HL-60 (cell line): ENCODE measurements around the gene SHROOM3.

Source experiments
- DNase-seq, 2 experiments: peaks; one replicate each; pipeline ENCODE4 v3.0.0-alpha.2; 2010 to 2020; ENCODE audit warnings: low read depth in 1 of 2, low spot score in 1 of 2
- H3K27ac ChIP-seq: fragments of 250-450 bp; sonication (Bioruptor Pico); replicated peaks from 2 replicates; pipeline ENCODE4 v1.5.1; 2020; ENCODE audit warnings: mild to moderate bottlenecking, moderate library complexity
- H3K27me3 ChIP-seq: fragments of 250-450 bp; sonication (Bioruptor Pico); 2 replicates; pipeline ENCODE4 v1.5.1; 2021; ENCODE audit warnings: mild to moderate bottlenecking, moderate library complexity; ENCODE audit not compliant: insufficient read depth, poor library complexity, severe bottlenecking
- H3K4me3 ChIP-seq: replicated peaks from 2 replicates; pipeline ENCODE4 v1.5.1; 2011; ENCODE audit warnings: mild to moderate bottlenecking, control low read depth, low read length; ENCODE audit not compliant: insufficient read depth
- GABPA ChIP-seq: IDR thresholded peaks from 2 replicates; pipeline ENCODE4 v1.6.1; 2012; ENCODE audit warnings: low read depth
- POLR2AphosphoS5 ChIP-seq: IDR thresholded peaks from 2 replicates; pipeline ENCODE4 v1.6.1; 2012; ENCODE audit warnings: low read depth
- SPI1 ChIP-seq: IDR thresholded peaks from 2 replicates; pipeline ENCODE4 v1.6.1; 2012; ENCODE audit warnings: low read depth, mild to moderate bottlenecking, borderline replicate concordance
- TF ChIP-seq, protein P1 (sequence below): IDR thresholded peaks from one replicate; pipeline ENCODE4 v1.5.1; 2011; ENCODE audit warnings: low read length, control low read depth, inconsistent platforms; ENCODE audit not compliant: insufficient read depth
- TF ChIP-seq, protein P2 (sequence below): IDR thresholded peaks from 2 replicates; pipeline ENCODE4 v1.6.1; 2012; ENCODE audit warnings: low read depth; ENCODE audit not compliant: insufficient replicate concordance

Gene SHROOM3

DNA sequence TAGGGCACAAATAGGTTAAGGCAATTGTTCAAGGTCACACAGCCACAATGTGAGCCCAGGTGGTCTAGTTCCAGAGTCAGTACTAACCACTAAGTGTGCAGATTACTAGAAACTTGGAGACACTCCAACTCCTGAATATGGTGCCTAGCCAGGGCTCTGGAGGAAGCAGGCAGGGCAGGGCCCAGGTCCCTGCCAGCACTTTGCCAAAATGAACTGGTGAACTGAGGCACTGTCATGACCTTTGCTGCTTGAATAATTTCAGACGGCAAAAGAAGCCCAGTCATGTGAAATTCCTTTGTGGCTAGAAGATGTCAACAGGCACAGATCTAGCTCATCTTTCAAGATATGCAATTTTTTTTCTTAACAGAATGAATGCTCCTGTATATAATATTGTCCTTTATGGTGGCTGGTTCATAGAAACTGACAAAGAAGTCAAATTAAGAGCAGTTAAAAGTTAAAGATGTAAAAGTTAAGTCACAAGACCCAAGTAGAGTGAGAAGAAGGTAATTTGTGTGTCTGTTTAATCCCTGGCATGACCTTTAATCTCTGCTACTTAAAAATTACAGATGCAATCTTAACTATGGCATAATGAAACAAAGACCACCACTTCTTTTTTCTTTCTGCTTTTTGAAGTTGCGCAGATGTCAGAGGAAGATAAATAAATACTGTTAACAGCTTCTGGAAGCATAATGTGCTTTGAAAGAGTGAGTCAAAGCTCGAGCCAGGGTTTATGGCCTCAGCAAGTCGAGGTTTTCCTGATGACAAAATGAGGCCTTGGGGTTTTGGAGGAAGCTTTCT lies 54.1 kb downstream of the SHROOM3 start:
- peaks cover 2% of the 10 kb centered on the region for H3K27me3 ChIP-seq
- no peak for TF ChIP-seq POLR2AphosphoS5
- TF ChIP-seq, protein P1, sequence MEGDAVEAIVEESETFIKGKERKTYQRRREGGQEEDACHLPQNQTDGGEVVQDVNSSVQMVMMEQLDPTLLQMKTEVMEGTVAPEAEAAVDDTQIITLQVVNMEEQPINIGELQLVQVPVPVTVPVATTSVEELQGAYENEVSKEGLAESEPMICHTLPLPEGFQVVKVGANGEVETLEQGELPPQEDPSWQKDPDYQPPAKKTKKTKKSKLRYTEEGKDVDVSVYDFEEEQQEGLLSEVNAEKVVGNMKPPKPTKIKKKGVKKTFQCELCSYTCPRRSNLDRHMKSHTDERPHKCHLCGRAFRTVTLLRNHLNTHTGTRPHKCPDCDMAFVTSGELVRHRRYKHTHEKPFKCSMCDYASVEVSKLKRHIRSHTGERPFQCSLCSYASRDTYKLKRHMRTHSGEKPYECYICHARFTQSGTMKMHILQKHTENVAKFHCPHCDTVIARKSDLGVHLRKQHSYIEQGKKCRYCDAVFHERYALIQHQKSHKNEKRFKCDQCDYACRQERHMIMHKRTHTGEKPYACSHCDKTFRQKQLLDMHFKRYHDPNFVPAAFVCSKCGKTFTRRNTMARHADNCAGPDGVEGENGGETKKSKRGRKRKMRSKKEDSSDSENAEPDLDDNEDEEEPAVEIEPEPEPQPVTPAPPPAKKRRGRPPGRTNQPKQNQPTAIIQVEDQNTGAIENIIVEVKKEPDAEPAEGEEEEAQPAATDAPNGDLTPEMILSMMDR = no peak
- TF ChIP-seq, protein P2, sequence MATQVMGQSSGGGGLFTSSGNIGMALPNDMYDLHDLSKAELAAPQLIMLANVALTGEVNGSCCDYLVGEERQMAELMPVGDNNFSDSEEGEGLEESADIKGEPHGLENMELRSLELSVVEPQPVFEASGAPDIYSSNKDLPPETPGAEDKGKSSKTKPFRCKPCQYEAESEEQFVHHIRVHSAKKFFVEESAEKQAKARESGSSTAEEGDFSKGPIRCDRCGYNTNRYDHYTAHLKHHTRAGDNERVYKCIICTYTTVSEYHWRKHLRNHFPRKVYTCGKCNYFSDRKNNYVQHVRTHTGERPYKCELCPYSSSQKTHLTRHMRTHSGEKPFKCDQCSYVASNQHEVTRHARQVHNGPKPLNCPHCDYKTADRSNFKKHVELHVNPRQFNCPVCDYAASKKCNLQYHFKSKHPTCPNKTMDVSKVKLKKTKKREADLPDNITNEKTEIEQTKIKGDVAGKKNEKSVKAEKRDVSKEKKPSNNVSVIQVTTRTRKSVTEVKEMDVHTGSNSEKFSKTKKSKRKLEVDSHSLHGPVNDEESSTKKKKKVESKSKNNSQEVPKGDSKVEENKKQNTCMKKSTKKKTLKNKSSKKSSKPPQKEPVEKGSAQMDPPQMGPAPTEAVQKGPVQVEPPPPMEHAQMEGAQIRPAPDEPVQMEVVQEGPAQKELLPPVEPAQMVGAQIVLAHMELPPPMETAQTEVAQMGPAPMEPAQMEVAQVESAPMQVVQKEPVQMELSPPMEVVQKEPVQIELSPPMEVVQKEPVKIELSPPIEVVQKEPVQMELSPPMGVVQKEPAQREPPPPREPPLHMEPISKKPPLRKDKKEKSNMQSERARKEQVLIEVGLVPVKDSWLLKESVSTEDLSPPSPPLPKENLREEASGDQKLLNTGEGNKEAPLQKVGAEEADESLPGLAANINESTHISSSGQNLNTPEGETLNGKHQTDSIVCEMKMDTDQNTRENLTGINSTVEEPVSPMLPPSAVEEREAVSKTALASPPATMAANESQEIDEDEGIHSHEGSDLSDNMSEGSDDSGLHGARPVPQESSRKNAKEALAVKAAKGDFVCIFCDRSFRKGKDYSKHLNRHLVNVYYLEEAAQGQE = no peak
- TF ChIP-seq GABPA = no peak
- TF ChIP-seq SPI1 = no peak
- no peak overlapping the region for H3K4me3 ChIP-seq
- no peak for DNase-seq
- H3K27ac ChIP-seq = no peak overlapping the region

DNA sequence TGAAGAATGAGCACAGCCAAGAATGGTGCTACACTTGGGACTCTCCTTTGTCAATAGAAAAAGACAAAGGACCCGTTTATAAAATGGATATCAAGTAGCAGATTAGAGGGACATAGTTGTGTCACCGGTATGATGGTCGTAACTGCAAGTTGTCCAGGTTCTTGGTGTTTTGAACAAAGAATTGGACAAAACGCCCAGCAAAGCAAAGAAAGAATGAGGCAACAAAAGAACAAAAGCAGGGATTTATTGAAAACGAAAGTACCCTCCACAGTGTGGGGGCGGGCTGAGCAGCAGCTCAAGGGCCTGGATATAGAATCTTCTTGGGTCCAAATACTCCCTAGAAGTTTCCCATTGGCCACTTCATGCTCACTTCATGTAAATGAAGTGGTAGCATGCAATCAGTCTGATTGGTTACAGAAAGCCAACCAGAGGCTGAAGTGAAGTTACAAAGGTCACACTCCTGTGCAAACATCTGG lies 54.7 kb downstream of the SHROOM3 start:
- no peak overlapping the region for H3K4me3 ChIP-seq
- DNase-seq = no peak
- H3K27ac ChIP-seq = no peak overlapping the region
- H3K27me3 ChIP-seq = peaks cover 2% of the 10 kb centered on the region
- TF ChIP-seq SPI1 (no peak), GABPA (no peak), POLR2AphosphoS5 (no peak)
- TF ChIP-seq, protein P2 = no peak
- TF ChIP-seq, protein P1 = no peak

DNA sequence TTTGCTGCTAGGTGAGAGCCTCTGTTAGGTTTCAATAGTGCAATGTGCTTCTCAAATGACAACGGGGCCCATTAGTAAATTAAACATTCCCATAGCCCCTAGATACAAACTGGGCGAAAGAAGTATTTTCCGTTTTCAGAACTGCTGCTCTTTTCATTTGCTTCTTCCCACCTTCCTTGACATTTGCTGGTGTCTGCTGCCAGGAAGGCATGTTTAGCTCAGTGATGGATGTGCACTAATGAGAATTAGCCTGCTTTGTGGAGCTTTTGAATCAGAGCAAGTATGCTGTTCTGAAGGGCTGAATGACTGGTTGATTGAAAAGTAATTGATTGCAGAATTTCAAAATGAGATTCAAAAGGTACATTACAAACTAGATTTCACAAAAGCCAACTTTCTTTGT lies 57.0 kb downstream of the SHROOM3 start:
- TF ChIP-seq GABPA = no peak
- TF ChIP-seq, protein P1 = no peak
- DNase-seq = no peak
- peaks cover 5% of the 10 kb centered on the region for H3K27me3 ChIP-seq
- H3K27ac ChIP-seq = no peak overlapping the region
- no peak overlapping the region for H3K4me3 ChIP-seq

DNA sequence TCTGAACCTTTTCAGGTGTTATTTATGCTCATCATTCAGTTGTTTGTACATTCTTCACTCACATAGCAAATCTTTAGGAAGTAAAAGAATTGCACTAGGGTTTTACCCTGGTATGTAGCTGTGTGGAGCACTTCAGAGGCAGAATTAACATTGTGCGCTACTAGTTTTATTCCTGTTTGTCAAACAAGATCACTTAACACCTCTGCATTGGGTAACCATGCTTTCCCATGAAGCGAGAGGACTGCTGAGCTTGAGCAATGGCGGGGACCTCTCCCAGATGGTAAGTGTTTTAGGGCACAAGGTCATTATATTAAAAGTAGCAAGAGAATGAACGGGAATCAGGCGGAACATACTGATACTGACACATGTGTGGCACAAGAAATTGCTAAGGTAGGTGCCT lies 59.2 kb downstream of the SHROOM3 start:
- Histone ChIP-seq H3K4me3 (no peak overlapping the region), H3K27me3 (peaks cover 5% of the 10 kb centered on the region), H3K27ac (no peak overlapping the region)
- no peak for TF ChIP-seq GABPA
- no peak for TF ChIP-seq SPI1
- TF ChIP-seq, protein P1 = no peak
- TF ChIP-seq, protein P2 = no peak
- TF ChIP-seq POLR2AphosphoS5 = no peak
- DNase-seq = no peak
